Measurements from ENCODE around the gene APOL1. TPM values are rescaled to one million over a fixed set of nuclear protein-coding genes. Genes with fewer than 3 reads are reported as not detected.

Gene APOL1
- total RNA-seq, 2 experiments from 2014 or later = 6.4 to 7.3 TPM

- no peak for TF ChIP-seq CTCF (IDR thresholded peaks at IDR 0.05)
- Histone ChIP-seq H3K27me3 (ENCODE audit: control insufficient read depth in 1 of 2, insufficient read depth in 2 of 2, low read length in 2 of 2) (no peaks in the 10 kb centered on the region), H3K4me3 (ENCODE audit: low read length) (peak overlapping the region; percentile 89), H3K36me3 (ENCODE audit: insufficient read depth, low read length) (peaks cover 36% of the 10 kb centered on the region), H3K27ac (ENCODE audit: low read depth in 1 of 2, low read length in 2 of 2) (peak overlapping the region; percentile 67 to 79), H3K4me1 (ENCODE audit: insufficient read depth, low read length) (peaks cover 50% of the 10 kb centered on the region), H3K9me3 (ENCODE audit: control insufficient read depth in 1 of 2, insufficient read depth in 1 of 2, low read length in 2 of 2) (no peaks in the 10 kb centered on the region)
- peak overlapping the region; percentile 90 for H3K27ac Mint-ChIP-seq
- intact Hi-C loops (cut with DNase I, micrococcal nuclease) = loop anchor here in 1 of 2 experiments (5.0 kb wide), 1 partner anchor 40 kb away; no protein-coding TSS in a partner anchor
- ChIA-PET POLR2A (interaction anchor here (0.8 to 2.7 kb wide), 7 partner anchors 16 to 538 kb away, joined by 3 to 21 read pairs (median 5); partner anchors contain the start of genes APOL1 and IFT27), CTCF (interaction anchor here (0.9 to 2.4 kb wide), 5 partner anchors 40 to 273 kb away, joined by 3 to 5 read pairs (median 3); no protein-coding TSS in a partner anchor)
- no peak for ATAC-seq (ENCODE audit: poor library complexity)
- no peaks in the 10 kb centered on the region for H3K27me3 Mint-ChIP-seq
- peaks cover 55% of the 10 kb centered on the region for H3K4me1 Mint-ChIP-seq (ENCODE audit: low read depth)
- peaks cover 59% of the 10 kb centered on the region for H3K36me3 Mint-ChIP-seq (ENCODE audit: low read depth)
- peak in 3 of 14 experiments; percentile 39 to 62 (median 47) for DNase-seq
- peak overlapping the region; percentile 87 for H3K4me3 Mint-ChIP-seq
- H3K9me3 Mint-ChIP-seq = no peaks in the 10 kb centered on the region
Measured at GRCh38 chr22:36237462-36238372, 15.2 kb upstream of the APOL1 start.

- Histone ChIP-seq H3K4me3 (ENCODE audit: low read length) (peak overlapping the region; percentile 89), H3K4me1 (ENCODE audit: insufficient read depth, low read length) (peaks cover 47% of the 10 kb centered on the region), H3K27me3 (ENCODE audit: control insufficient read depth in 1 of 2, insufficient read depth in 2 of 2, low read length in 2 of 2) (no peaks in the 10 kb centered on the region), H3K9me3 (ENCODE audit: control insufficient read depth in 1 of 2, insufficient read depth in 1 of 2, low read length in 2 of 2) (no peaks in the 10 kb centered on the region), H3K27ac (ENCODE audit: low read depth in 1 of 2, low read length in 2 of 2) (peak overlapping the region; percentile 67 to 79), H3K36me3 (ENCODE audit: insufficient read depth, low read length) (peaks cover 28% of the 10 kb centered on the region)
- ATAC-seq (ENCODE audit: poor library complexity) = no peak
- no peak for TF ChIP-seq CTCF (IDR thresholded peaks at IDR 0.05)
- peaks cover 55% of the 10 kb centered on the region for H3K4me1 Mint-ChIP-seq (ENCODE audit: low read depth)
- H3K36me3 Mint-ChIP-seq (ENCODE audit: low read depth) = peaks cover 51% of the 10 kb centered on the region
- H3K4me3 Mint-ChIP-seq = peak overlapping the region; percentile 87
- DNase-seq = peak in 2 of 14 experiments; percentile 34 to 37
- ChIA-PET POLR2A (interaction anchor here (0.8 to 2.7 kb wide), 17 partner anchors 11 to 939 kb away, joined by 3 to 21 read pairs (median 4); partner anchors contain the start of genes APOL1, APOL3, EIF3D and FOXRED2), CTCF (interaction anchor here (0.6 to 2.6 kb wide), 14 partner anchors 10 to 272 kb away, joined by 3 to 11 read pairs (median 3); partner anchors contain the start of genes APOL1 and FOXRED2)
- no peaks in the 10 kb centered on the region for H3K9me3 Mint-ChIP-seq
- H3K27ac Mint-ChIP-seq = peak overlapping the region; percentile 90
- no peaks in the 10 kb centered on the region for H3K27me3 Mint-ChIP-seq
- intact Hi-C loops (cut with DNase I, micrococcal nuclease) = loop anchor here in 1 of 2 experiments (5.0 kb wide), 1 partner anchor 39 kb away; no protein-coding TSS in a partner anchor
Measured at GRCh38 chr22:36238373-36239149, 14.4 kb upstream of the APOL1 start.

GRCh38 chr22:36239150-36239400 is 13.9 kb upstream of the APOL1 start:
- peaks cover 46% of the 10 kb centered on the region for H3K36me3 Mint-ChIP-seq (ENCODE audit: low read depth)
- ATAC-seq (ENCODE audit: poor library complexity) = peak; percentile 27

More at GRCh38 chr22:36239150-36239400, 13.9 kb upstream of the APOL1 start:
- H3K9me3 Mint-ChIP-seq = no peaks in the 10 kb centered on the region
- peaks cover 54% of the 10 kb centered on the region for H3K4me1 Mint-ChIP-seq (ENCODE audit: low read depth)
- Histone ChIP-seq H3K27me3 (ENCODE audit: control insufficient read depth in 1 of 2, insufficient read depth in 2 of 2, low read length in 2 of 2) (no peaks in the 10 kb centered on the region), H3K9me3 (ENCODE audit: control insufficient read depth in 1 of 2, insufficient read depth in 1 of 2, low read length in 2 of 2) (no peaks in the 10 kb centered on the region), H3K36me3 (ENCODE audit: insufficient read depth, low read length) (peaks cover 26% of the 10 kb centered on the region), H3K4me3 (ENCODE audit: low read length) (peak overlapping the region; percentile 89), H3K4me1 (ENCODE audit: insufficient read depth, low read length) (peaks cover 47% of the 10 kb centered on the region), H3K27ac (ENCODE audit: low read depth in 1 of 2, low read length in 2 of 2) (peak overlapping the region; percentile 67 to 79)
- no peak for DNase-seq
- peak overlapping the region; percentile 87 for H3K4me3 Mint-ChIP-seq
- TF ChIP-seq CTCF (IDR thresholded peaks at IDR 0.05) = no peak
- intact Hi-C loops (cut with DNase I, micrococcal nuclease) = loop anchor here in 1 of 2 experiments (5.0 kb wide), 1 partner anchor 38 kb away; no protein-coding TSS in a partner anchor
- peak overlapping the region; percentile 90 for H3K27ac Mint-ChIP-seq
- no peaks in the 10 kb centered on the region for H3K27me3 Mint-ChIP-seq
- ChIA-PET POLR2A (interaction anchor here (0.9 to 2.7 kb wide), 17 partner anchors 12 to 939 kb away, joined by 3 to 21 read pairs (median 4); partner anchors contain the start of genes APOL1, APOL3, EIF3D and FOXRED2), CTCF (interaction anchor here (0.6 to 2.6 kb wide), 11 partner anchors 10 to 268 kb away, joined by 3 to 11 read pairs (median 3); partner anchors contain the start of genes APOL1 and FOXRED2)
